AG10803 (cell line): ENCODE results near the gene MYO1E.

Experiments
- DNase-seq: peaks from one replicate; pipeline ENCODE4 v3.0.0; 2010; ENCODE audit warnings: low read depth
- H3K4me3 ChIP-seq: 2 replicates; pipeline ENCODE4 v1.5.1; 2011; ENCODE audit warnings: mild to moderate bottlenecking, low read length, control low read depth
- CTCF ChIP-seq: conservative IDR thresholded peaks from 2 replicates; pipeline ENCODE4 v1.5.1; 2011; ENCODE audit warnings: mild to moderate bottlenecking, low read length, control low read depth, inconsistent platforms

MYO1E gene

GRCh38 chr15:59307165-59307537, 65.5 kb downstream of the MYO1E start:
- no peak for TF ChIP-seq CTCF
- no peak overlapping the region for H3K4me3 ChIP-seq
- no peak for DNase-seq

GRCh38 chr15:59306520-59307164, 66.0 kb downstream of the MYO1E start:
- no peak for TF ChIP-seq CTCF

GRCh38 chr15:59304807-59305206, 67.9 kb downstream of the MYO1E start:
- no peak for TF ChIP-seq CTCF
- H3K4me3 ChIP-seq = no peak overlapping the region
- no peak for DNase-seq

More at GRCh38 chr15:59306520-59307164, 66.0 kb downstream of the MYO1E start:
- no peak overlapping the region for H3K4me3 ChIP-seq
- DNase-seq = peak; percentile 82

- DNase-seq = no peak
- H3K4me3 ChIP-seq = no peak overlapping the region
- no peak for TF ChIP-seq CTCF
Observed at GRCh38 chr15:59304034-59304795, 68.5 kb downstream of the MYO1E start.

- no peak overlapping the region for H3K4me3 ChIP-seq
- TF ChIP-seq CTCF = no peak
- no peak for DNase-seq
Observed at GRCh38 chr15:59303633-59304032, 69.0 kb downstream of the MYO1E start.

GRCh38 chr15:59303136-59303535, 69.5 kb downstream of the MYO1E start:
- no peak overlapping the region for H3K4me3 ChIP-seq
- no peak for TF ChIP-seq CTCF
- no peak for DNase-seq

GRCh38 chr15:59301527-59301926, 71.1 kb downstream of the MYO1E start:
- TF ChIP-seq CTCF = no peak
- DNase-seq = no peak

More at GRCh38 chr15:59301527-59301926, 71.1 kb downstream of the MYO1E start:
- H3K4me3 ChIP-seq = no peak overlapping the region
